ENCODE results near the gene SLC15A3.

The SLC15A3 gene

DNA sequence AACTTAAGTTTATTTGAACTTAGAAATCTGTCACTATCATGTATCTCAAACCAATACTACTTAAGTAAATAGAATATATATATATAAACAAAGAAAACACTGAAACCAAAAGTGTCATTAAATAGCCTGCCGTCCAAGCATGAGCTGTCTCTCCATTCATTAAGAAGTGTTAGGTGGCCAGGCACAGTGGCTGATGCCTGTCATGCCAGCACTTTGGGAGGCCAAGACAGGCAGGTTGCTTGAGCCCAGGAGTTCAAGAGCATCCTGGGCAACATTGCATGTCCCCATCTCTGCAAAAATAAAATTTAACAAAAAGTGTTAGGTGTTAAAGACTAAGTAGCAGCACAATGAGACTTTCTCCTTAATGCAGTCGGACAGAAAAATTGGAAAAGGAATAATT is 33.5 kb upstream of the SLC15A3 start:
- H3K4me2 ChIP-seq (ENCODE audit: low read depth, low read length, poor library complexity, severe bottlenecking): no peak overlapping the region
- no peaks in the 10 kb centered on the region for H3K27me3 ChIP-seq (ENCODE audit: low read length)
- H3K27ac ChIP-seq (ENCODE audit: low read depth, low read length): no peak overlapping the region
- no peak overlapping the region for H3K9ac ChIP-seq (ENCODE audit: low read length)
- no peaks in the 10 kb centered on the region for H3F3A ChIP-seq (ENCODE audit: insufficient read depth)
- no peaks in the 10 kb centered on the region for H3K9me3 ChIP-seq (ENCODE audit: insufficient read depth, low read length)
- H3K4me3 ChIP-seq (ENCODE audit: insufficient read depth, low read length, poor library complexity, severe bottlenecking): no peak overlapping the region
- H3K79me2 ChIP-seq (ENCODE audit: insufficient read depth, low read length): no peaks in the 10 kb centered on the region
- no peaks in the 10 kb centered on the region for H3K36me3 ChIP-seq (ENCODE audit: low read length)
- no peaks in the 10 kb centered on the region for H4K20me1 ChIP-seq (ENCODE audit: low read depth, low read length)
- no peak for TF ChIP-seq EZH2phosphoT487 (conservative IDR thresholded peaks at IDR 0.05; ENCODE audit: low read length)
- no peak for TF ChIP-seq CTCF (IDR thresholded peaks at IDR 0.05; ENCODE audit: insufficient read depth, low read length, poor library complexity, severe bottlenecking)
- no peak overlapping the region for H2AFZ ChIP-seq (ENCODE audit: low read depth, low read length, severe bottlenecking)
- no peaks in the 10 kb centered on the region for H3K9me2 ChIP-seq (replicated peaks; ENCODE audit: insufficient read depth, low read length)

DNA sequence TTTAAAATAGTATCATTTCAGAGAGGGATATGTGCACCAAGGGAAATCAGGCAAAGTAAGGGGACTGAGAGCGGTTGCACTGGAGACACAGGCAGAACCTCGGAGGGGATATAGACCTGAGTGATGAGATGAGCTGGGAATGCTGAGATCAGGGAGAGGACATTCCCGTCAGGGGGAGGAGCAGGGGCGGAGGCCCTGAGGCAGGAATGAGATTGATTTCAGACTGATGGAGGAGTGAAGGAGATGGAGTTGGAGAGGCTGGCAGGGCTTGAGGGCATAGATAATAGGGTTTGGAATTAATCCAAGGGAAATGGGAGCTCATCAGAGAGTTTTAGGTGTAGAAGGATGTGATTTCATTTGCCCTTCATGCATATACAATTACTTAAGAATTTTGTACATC is 32.7 kb upstream of the SLC15A3 start:
- no peak overlapping the region for H3K4me3 ChIP-seq (ENCODE audit: insufficient read depth, low read length, poor library complexity, severe bottlenecking)
- no peaks in the 10 kb centered on the region for H3K27me3 ChIP-seq (ENCODE audit: low read length)
- TF ChIP-seq EZH2phosphoT487 (conservative IDR thresholded peaks at IDR 0.05; ENCODE audit: low read length): no peak
- TF ChIP-seq CTCF (IDR thresholded peaks at IDR 0.05; ENCODE audit: insufficient read depth, low read length, poor library complexity, severe bottlenecking): no peak
- H3K27ac ChIP-seq (ENCODE audit: low read depth, low read length): no peak overlapping the region
- H3K4me2 ChIP-seq (ENCODE audit: low read depth, low read length, poor library complexity, severe bottlenecking): no peak overlapping the region
- no peak overlapping the region for H3K9ac ChIP-seq (ENCODE audit: low read length)
- H3K79me2 ChIP-seq (ENCODE audit: insufficient read depth, low read length): no peaks in the 10 kb centered on the region
- no peaks in the 10 kb centered on the region for H3K9me2 ChIP-seq (replicated peaks; ENCODE audit: insufficient read depth, low read length)
- no peaks in the 10 kb centered on the region for H3K36me3 ChIP-seq (ENCODE audit: low read length)
- no peaks in the 10 kb centered on the region for H3K9me3 ChIP-seq (ENCODE audit: insufficient read depth, low read length)
- H3F3A ChIP-seq (ENCODE audit: insufficient read depth): no peaks in the 10 kb centered on the region
- H2AFZ ChIP-seq (ENCODE audit: low read depth, low read length, severe bottlenecking): no peak overlapping the region
- no peaks in the 10 kb centered on the region for H4K20me1 ChIP-seq (ENCODE audit: low read depth, low read length)

DNA sequence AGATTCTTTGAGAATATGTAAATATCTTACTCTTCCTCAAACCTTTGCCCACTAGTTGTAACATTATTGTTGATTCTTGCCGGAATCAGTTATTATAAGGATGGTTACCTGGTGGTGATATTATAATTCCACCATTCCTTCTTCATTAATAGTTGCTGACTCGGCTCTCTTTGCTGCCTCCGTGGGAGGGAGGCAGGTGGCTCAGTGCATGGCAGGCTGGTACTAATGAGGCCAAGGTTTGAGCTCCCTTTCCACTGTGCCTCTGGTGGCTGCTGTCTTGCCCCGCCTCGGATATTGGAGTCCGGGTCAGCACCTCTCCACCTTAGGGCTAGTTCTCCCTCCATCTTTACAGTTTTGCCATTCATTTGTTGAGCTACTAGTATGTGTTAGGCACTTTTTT is 32.2 kb upstream of the SLC15A3 start:
- H2AFZ ChIP-seq (ENCODE audit: low read depth, low read length, severe bottlenecking): no peak overlapping the region
- no peak overlapping the region for H3K9ac ChIP-seq (ENCODE audit: low read length)
- no peak overlapping the region for H3K4me3 ChIP-seq (ENCODE audit: insufficient read depth, low read length, poor library complexity, severe bottlenecking)
- H3K79me2 ChIP-seq (ENCODE audit: insufficient read depth, low read length): no peaks in the 10 kb centered on the region
- no peaks in the 10 kb centered on the region for H3F3A ChIP-seq (ENCODE audit: insufficient read depth)
- H4K20me1 ChIP-seq (ENCODE audit: low read depth, low read length): no peaks in the 10 kb centered on the region
- no peak for TF ChIP-seq EZH2phosphoT487 (conservative IDR thresholded peaks at IDR 0.05; ENCODE audit: low read length)
- no peak for TF ChIP-seq CTCF (IDR thresholded peaks at IDR 0.05; ENCODE audit: insufficient read depth, low read length, poor library complexity, severe bottlenecking)
- H3K4me2 ChIP-seq (ENCODE audit: low read depth, low read length, poor library complexity, severe bottlenecking): no peak overlapping the region
- H3K27me3 ChIP-seq (ENCODE audit: low read length): no peaks in the 10 kb centered on the region
- no peak overlapping the region for H3K27ac ChIP-seq (ENCODE audit: low read depth, low read length)
- H3K36me3 ChIP-seq (ENCODE audit: low read length): no peaks in the 10 kb centered on the region
- H3K9me2 ChIP-seq (replicated peaks; ENCODE audit: insufficient read depth, low read length): no peaks in the 10 kb centered on the region
- H3K9me3 ChIP-seq (ENCODE audit: insufficient read depth, low read length): no peaks in the 10 kb centered on the region

- Histone ChIP-seq H3K27me3 (ENCODE audit: low read length) (no peaks in the 10 kb centered on the region), H3K4me2 (ENCODE audit: low read depth, low read length, poor library complexity, severe bottlenecking) (no peak overlapping the region), H4K20me1 (ENCODE audit: low read depth, low read length) (no peaks in the 10 kb centered on the region), H3K9ac (ENCODE audit: low read length) (no peak overlapping the region), H3K36me3 (ENCODE audit: low read length) (no peaks in the 10 kb centered on the region), H3K79me2 (ENCODE audit: insufficient read depth, low read length) (no peaks in the 10 kb centered on the region), H3K9me2 (replicated peaks; ENCODE audit: insufficient read depth, low read length) (no peaks in the 10 kb centered on the region), H2AFZ (ENCODE audit: low read depth, low read length, severe bottlenecking) (no peak overlapping the region), H3K9me3 (ENCODE audit: insufficient read depth, low read length) (no peaks in the 10 kb centered on the region), H3K27ac (ENCODE audit: low read depth, low read length) (no peak overlapping the region), H3K4me3 (ENCODE audit: insufficient read depth, low read length, poor library complexity, severe bottlenecking) (no peak overlapping the region), H3F3A (ENCODE audit: insufficient read depth) (no peaks in the 10 kb centered on the region)
- TF ChIP-seq CTCF (IDR thresholded peaks at IDR 0.05; ENCODE audit: insufficient read depth, low read length, poor library complexity, severe bottlenecking): no peak
- TF ChIP-seq EZH2phosphoT487 (conservative IDR thresholded peaks at IDR 0.05; ENCODE audit: low read length): no peak
These were observed 30.2 kb upstream of the SLC15A3 start for GRCh38 chr11:60982184-60982583.
